Measurements from ENCODE around the gene RPS29. TPM values are rescaled to one million over a fixed set of nuclear protein-coding genes. Genes with fewer than 3 reads are reported as not detected.

The RPS29 gene
- total RNA-seq, 4 donors from 2014 or later, result 1,482 to 17,640 (median 3,936) TPM

DNA sequence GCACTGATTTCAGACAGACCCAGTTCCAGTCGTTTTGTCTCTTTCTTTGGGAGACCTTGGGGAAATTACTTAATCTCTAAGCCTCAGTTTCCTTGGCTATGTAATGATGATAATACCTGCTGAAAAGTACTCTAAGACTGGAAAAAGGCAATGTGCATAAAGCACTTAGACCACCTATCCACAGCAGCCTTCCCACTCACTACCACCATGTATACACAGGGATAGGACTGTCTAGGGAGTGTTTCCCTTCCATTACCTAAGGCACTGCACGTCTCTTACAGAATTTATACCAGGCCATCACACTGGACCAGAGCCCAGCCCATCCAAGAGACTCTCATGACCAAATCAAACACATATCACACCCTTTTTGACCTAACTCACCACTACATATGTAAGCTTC is 6.3 kb downstream of the RPS29 start:
- TF ChIP-seq, protein P1, sequence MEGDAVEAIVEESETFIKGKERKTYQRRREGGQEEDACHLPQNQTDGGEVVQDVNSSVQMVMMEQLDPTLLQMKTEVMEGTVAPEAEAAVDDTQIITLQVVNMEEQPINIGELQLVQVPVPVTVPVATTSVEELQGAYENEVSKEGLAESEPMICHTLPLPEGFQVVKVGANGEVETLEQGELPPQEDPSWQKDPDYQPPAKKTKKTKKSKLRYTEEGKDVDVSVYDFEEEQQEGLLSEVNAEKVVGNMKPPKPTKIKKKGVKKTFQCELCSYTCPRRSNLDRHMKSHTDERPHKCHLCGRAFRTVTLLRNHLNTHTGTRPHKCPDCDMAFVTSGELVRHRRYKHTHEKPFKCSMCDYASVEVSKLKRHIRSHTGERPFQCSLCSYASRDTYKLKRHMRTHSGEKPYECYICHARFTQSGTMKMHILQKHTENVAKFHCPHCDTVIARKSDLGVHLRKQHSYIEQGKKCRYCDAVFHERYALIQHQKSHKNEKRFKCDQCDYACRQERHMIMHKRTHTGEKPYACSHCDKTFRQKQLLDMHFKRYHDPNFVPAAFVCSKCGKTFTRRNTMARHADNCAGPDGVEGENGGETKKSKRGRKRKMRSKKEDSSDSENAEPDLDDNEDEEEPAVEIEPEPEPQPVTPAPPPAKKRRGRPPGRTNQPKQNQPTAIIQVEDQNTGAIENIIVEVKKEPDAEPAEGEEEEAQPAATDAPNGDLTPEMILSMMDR (IDR thresholded peaks at IDR 0.05; ENCODE audit: low read depth), result no peak

DNA sequence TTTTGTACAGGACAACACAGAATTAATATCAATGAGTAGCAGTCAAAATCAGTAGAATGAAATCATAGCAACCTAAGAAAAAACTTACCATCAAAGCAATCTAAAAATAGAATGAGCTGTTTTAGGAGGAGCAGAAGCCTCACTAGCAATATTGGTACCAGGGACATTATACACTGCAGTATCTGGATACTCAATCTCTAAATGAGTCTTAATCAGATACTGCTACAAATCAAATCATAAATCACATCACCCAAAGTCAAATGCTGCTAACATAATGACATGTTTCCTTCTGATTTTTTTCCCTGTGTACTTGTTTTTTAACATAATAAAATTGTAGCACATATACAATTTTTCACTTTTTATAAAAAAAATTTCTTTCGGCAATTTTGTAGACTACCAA is 8.0 kb downstream of the RPS29 start:
- TF ChIP-seq, protein P1 (IDR thresholded peaks at IDR 0.05; ENCODE audit: low read depth), result no peak

DNA sequence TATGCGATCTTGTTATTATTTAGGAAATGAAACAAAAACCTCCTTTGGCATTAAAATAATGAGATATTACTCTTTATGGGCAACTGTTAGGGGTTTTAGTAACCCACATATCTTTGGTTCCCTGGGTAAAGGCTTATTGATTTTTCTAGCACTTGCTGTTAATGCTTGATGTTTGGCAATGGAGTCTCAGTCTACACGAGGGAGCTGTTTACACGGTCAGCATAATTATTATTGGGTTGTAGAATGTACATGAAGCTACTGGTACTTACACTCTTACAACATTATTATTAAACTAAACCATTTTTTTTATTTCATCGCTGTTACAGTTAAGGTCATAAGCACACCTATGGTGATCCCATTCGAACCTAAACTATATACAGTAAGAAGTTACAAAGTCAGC is 12.1 kb downstream of the RPS29 start:
- TF ChIP-seq, protein P1 (IDR thresholded peaks at IDR 0.05; ENCODE audit: low read depth), result no peak

DNA sequence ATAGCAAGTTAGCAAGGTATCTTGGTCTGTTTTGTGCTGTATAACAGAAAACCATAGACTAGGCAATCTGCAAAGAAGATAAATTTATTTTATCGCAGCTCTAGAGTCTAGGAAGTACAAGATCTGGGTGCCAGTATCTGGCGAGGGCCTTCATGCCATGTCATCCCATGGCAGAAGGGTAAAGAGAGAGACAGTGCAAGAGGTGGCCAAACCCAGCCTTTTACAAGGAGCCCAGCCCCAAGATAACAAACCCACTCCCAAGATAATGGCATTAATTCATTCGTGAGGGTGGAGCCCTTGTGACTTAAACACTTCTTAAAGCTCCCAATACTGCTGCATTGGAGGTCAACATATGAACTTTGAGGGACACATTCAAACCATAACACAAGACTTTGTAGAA is 16.9 kb downstream of the RPS29 start:
- TF ChIP-seq, protein P1 (IDR thresholded peaks at IDR 0.05; ENCODE audit: low read depth), result no peak

DNA sequence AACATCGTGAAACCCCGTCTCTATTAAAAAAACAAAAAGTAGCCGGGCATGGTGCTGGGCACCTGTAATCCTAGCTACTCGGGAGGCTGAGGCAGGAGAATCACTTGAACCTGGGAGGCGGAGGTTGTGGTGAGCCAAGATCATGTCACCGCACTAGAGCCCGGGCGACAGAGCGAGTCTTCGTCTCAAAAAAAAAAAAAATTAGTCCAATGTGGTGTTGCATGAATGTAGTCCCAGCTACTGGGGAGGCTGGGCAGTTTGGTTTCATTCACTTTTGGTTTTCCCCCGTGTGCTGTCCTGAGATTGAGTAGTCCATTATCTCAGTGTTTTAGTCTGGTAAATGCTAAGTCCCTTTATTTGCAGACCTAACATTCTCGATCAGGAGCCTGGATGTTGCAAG is 19.5 kb downstream of the RPS29 start:
- TF ChIP-seq, protein P1 (IDR thresholded peaks at IDR 0.05; ENCODE audit: low read depth), result no peak

DNA sequence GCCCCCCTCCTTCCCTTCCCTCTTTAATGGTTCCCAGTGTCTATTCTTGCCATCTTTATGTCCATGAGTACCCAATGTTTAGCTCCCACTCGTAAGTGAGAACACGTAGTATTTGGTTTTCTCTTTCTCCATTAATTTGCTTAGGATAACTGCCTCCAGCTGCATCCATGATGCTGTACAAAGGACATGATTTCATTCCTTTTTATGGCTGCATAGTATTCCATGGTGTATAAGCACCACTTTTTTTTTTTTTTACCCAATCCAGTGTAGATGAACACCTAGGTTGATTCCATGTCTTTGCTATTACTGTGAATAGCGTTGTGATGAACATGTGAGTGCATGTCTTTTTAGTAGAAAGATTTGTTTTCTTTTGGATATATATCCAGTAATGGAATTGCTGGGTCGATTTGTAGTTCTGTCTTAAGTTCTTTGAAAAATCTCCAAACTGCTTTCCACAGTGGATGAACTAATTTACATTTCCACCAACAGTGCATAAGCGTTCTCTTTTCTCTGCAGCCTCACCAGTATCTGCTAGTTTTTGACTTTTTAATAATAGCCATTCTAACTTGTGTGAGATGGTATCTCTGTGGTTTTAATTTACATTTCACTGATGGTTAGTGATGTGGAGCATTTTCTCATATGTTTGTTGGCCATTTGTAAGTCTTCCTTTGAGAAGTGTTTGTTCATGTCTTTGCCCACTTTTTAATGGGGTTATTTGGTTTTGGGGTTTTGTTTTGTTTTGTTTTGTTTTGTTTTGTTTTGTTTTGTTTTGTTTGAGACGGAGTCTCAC is 26.0 kb downstream of the RPS29 start:
- TF ChIP-seq, protein P1 (IDR thresholded peaks at IDR 0.05; ENCODE audit: low read depth), result no peak

DNA sequence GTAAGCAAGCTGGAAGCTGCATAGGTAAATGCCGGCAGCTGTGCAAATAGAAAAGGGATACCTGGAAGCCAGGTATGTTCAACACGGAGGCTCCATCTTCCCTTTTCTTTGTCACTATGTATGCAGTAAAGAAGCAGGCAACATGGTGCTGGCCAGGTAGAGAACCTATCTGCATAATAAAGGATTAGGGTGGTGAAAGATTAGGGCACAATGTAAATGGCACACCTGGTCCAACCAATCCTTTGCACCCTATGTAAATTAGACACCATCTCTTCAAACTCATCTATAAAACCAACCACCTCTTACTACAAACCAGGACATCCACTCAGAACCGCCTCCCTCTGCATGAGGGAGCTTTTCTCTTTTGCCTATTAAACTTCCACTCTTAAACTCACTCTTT is 32.3 kb downstream of the RPS29 start:
- TF ChIP-seq, protein P1 (IDR thresholded peaks at IDR 0.05; ENCODE audit: low read depth), result no peak

All from subcutaneous adipose tissue (tissue), 4 donors.